MM.1S (cell line): ENCODE measurements around the gene CELF2.

ENCODE experiments used
- EZH2 ChIP-seq: fragments of 300-600 bp; sonication (generic); optimal IDR thresholded peaks from 2 replicates; pipeline ENCODE3; 2017; ENCODE audit warnings: low read depth, mild to moderate bottlenecking, antibody characterized with exemption, low read length, mixed read lengths
- EZH2phosphoT487 ChIP-seq: fragments of 300-600 bp; sonication (generic); IDR thresholded peaks from 2 replicates; pipeline ENCODE4 v1.6.1; 2018; ENCODE audit warnings: antibody characterized with exemption, low read length
- TF ChIP-seq, protein P1 (sequence below): fragments of 300-600 bp; sonication (generic); IDR thresholded peaks from 2 replicates; pipeline ENCODE4 v1.5.1; 2016; ENCODE audit warnings: antibody characterized with exemption, low read length, mixed read lengths

DNA sequence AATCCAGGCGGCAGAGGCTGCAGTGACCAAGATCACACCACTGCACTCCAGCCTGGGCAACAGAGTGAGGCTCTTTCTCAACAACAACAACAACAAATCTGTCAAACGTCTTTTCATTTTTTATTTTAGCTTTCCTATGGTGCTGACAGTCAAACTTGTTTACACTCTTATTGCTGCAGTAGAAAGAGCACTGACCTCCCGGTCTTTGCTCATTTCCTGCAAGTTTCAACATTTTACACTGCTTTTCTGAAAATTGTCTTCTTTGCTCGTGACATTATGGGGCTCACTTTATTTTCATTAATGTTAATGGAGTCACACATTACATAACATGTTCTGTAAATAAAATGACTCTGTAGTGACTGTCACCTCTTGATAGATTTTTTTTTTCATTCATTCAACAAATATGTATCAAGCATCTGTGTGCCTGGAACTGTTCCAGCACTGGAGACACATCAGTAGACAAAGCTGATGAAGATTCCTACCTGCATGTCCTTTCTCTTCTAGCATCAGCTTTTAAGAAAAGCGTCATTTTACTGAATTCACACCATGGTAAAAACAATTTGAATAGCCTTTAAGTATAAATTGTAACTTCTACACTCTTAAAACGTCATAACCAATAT, 277.3 kb downstream of the CELF2 start:
- TF ChIP-seq EZH2 (no peak), EZH2phosphoT487 (no peak)
- TF ChIP-seq, protein P1, sequence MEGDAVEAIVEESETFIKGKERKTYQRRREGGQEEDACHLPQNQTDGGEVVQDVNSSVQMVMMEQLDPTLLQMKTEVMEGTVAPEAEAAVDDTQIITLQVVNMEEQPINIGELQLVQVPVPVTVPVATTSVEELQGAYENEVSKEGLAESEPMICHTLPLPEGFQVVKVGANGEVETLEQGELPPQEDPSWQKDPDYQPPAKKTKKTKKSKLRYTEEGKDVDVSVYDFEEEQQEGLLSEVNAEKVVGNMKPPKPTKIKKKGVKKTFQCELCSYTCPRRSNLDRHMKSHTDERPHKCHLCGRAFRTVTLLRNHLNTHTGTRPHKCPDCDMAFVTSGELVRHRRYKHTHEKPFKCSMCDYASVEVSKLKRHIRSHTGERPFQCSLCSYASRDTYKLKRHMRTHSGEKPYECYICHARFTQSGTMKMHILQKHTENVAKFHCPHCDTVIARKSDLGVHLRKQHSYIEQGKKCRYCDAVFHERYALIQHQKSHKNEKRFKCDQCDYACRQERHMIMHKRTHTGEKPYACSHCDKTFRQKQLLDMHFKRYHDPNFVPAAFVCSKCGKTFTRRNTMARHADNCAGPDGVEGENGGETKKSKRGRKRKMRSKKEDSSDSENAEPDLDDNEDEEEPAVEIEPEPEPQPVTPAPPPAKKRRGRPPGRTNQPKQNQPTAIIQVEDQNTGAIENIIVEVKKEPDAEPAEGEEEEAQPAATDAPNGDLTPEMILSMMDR: no peak
